ENCODE data around the gene CENPO.

CENPO gene

GRCh38 chr2:24837996-24838513 is 44.8 kb downstream of the CENPO start:
- TF ChIP-seq CTCF (IDR thresholded peaks at IDR 0.05; ENCODE audit: low read depth, low read length): no peak
- no peaks in the 10 kb centered on the region for H3K4me1 ChIP-seq
- H3K27me3 ChIP-seq: no peaks in the 10 kb centered on the region
- DNase-seq: no peak
- no peak overlapping the region for H3K4me3 ChIP-seq (ENCODE audit: low read depth, low read length)
- no peaks in the 10 kb centered on the region for H3K9me3 ChIP-seq
- peaks cover 23% of the 10 kb centered on the region for H3K36me3 ChIP-seq

GRCh38 chr2:24838541-24838940 is 45.3 kb downstream of the CENPO start:
- TF ChIP-seq CTCF (IDR thresholded peaks at IDR 0.05; ENCODE audit: low read depth, low read length): no peak
- no peaks in the 10 kb centered on the region for H3K27me3 ChIP-seq

GRCh38 chr2:24839729-24840128 is 46.5 kb downstream of the CENPO start:
- DNase-seq: no peak
- Histone ChIP-seq H3K36me3 (peaks cover 20% of the 10 kb centered on the region), H3K4me1 (no peaks in the 10 kb centered on the region), H3K9me3 (no peaks in the 10 kb centered on the region), H3K4me3 (ENCODE audit: low read depth, low read length) (no peak overlapping the region), H3K27me3 (no peaks in the 10 kb centered on the region)
- no peak for TF ChIP-seq CTCF (IDR thresholded peaks at IDR 0.05; ENCODE audit: low read depth, low read length)

More at GRCh38 chr2:24838541-24838940, 45.3 kb downstream of the CENPO start:
- no peak for DNase-seq
- Histone ChIP-seq H3K4me1 (no peaks in the 10 kb centered on the region), H3K36me3 (peaks cover 23% of the 10 kb centered on the region), H3K4me3 (ENCODE audit: low read depth, low read length) (no peak overlapping the region), H3K9me3 (no peaks in the 10 kb centered on the region)

- Histone ChIP-seq H3K36me3 (peaks cover 15% of the 10 kb centered on the region), H3K9me3 (no peaks in the 10 kb centered on the region), H3K4me1 (no peaks in the 10 kb centered on the region), H3K4me3 (ENCODE audit: low read depth, low read length) (no peak overlapping the region), H3K27me3 (no peaks in the 10 kb centered on the region)
- TF ChIP-seq CTCF (IDR thresholded peaks at IDR 0.05; ENCODE audit: low read depth, low read length): no peak
- DNase-seq: no peak
These were observed 47.1 kb downstream of the CENPO start for GRCh38 chr2:24840164-24840869.

GRCh38 chr2:24840962-24841945 is 48.0 kb downstream of the CENPO start:
- Histone ChIP-seq H3K27me3 (no peaks in the 10 kb centered on the region), H3K4me3 (ENCODE audit: low read depth, low read length) (no peak overlapping the region), H3K4me1 (no peaks in the 10 kb centered on the region), H3K9me3 (no peaks in the 10 kb centered on the region), H3K36me3 (peaks cover 15% of the 10 kb centered on the region)
- no peak for TF ChIP-seq CTCF (IDR thresholded peaks at IDR 0.05; ENCODE audit: low read depth, low read length)
- DNase-seq: no peak
